Keratinocyte (primary cell): ENCODE data around the gene SLC6A8. TPM values are rescaled to one million over a fixed set of nuclear protein-coding genes. Genes with fewer than 3 reads are reported as not detected.

Experiments
- DNase-seq: peaks from one replicate; pipeline ENCODE4 v3.0.0-alpha.2; 2011; ENCODE audit warnings: low read depth, missing footprints, low spot score
- FAIRE-seq: peaks from 2 replicates; lab custom pipeline; 2011; peaks lifted over from hg19 to GRCh38; lab: Jason Lieb, UNC
- H2AFZ ChIP-seq: 2 replicates; pipeline ENCODE4 v1.6.0; 2012; ENCODE audit warnings: low read length, control low read depth, inconsistent platforms; ENCODE audit not compliant: control insufficient read depth
- H3K27ac ChIP-seq: 2 replicates; pipeline ENCODE4 v1.5.1; 2011; ENCODE audit warnings: low read length; ENCODE audit not compliant: control insufficient read depth, insufficient read depth
- H3K27me3 ChIP-seq: 3 replicates; pipeline ENCODE4 v1.6.0; 2011; ENCODE audit warnings: low read length; ENCODE audit not compliant: control insufficient read depth, insufficient read depth; ENCODE audit errors: extremely low read depth
- H3K36me3 ChIP-seq, 2 experiments: 2 replicates in 1 of 2; 3 replicates in 1 of 2; pipeline ENCODE4 v1.5.1; 2011; ENCODE audit warnings: low read length in 2 of 2, mild to moderate bottlenecking in 1 of 2; ENCODE audit not compliant: control insufficient read depth in 2 of 2, insufficient read depth in 2 of 2; ENCODE audit errors: extremely low read depth in 1 of 2
- H3K4me1 ChIP-seq: 3 replicates; pipeline ENCODE4 v1.5.1; 2011; ENCODE audit warnings: low read length; ENCODE audit not compliant: control insufficient read depth, insufficient read depth; ENCODE audit errors: extremely low read depth
- H3K4me2 ChIP-seq: 3 replicates; pipeline ENCODE4 v1.6.0; 2011; ENCODE audit warnings: low read depth, low read length; ENCODE audit not compliant: control insufficient read depth, insufficient read depth; ENCODE audit errors: extremely low read depth
- H3K4me3 ChIP-seq, 3 experiments: fragments of 200-600 bp in 1 of 3; sonication (generic) in 1 of 3; 2 replicates in 2 of 3; 3 replicates in 1 of 3; pipeline ENCODE4 v1.5.1; 2011 to 2016; ENCODE audit warnings: low read length in 3 of 3, mild to moderate bottlenecking in 3 of 3, control low read depth in 2 of 3, inconsistent platforms in 1 of 3, low read depth in 1 of 3, mixed read lengths in 1 of 3, mixed run types in 1 of 3, moderate library complexity in 1 of 3; ENCODE audit not compliant: control insufficient read depth in 2 of 3, insufficient read depth in 2 of 3; ENCODE audit errors: extremely low read depth in 1 of 3
- H3K79me2 ChIP-seq: 2 replicates; pipeline ENCODE4 v1.6.0; 2012; ENCODE audit warnings: low read length; ENCODE audit not compliant: control insufficient read depth, insufficient read depth
- H3K9ac ChIP-seq: 3 replicates; pipeline ENCODE4 v1.6.0; 2011; ENCODE audit warnings: low read length; ENCODE audit not compliant: control insufficient read depth, insufficient read depth; ENCODE audit errors: extremely low read depth
- H3K9me1 ChIP-seq: 3 replicates; pipeline ENCODE4 v1.6.0; 2011; ENCODE audit warnings: low read length; ENCODE audit not compliant: control insufficient read depth, insufficient read depth; ENCODE audit errors: extremely low read depth
- H3K9me3 ChIP-seq: 2 replicates; pipeline ENCODE4 v1.5.1; 2012; ENCODE audit warnings: low read depth, low read length; ENCODE audit not compliant: control insufficient read depth
- H4K20me1 ChIP-seq: 3 replicates; pipeline ENCODE4 v1.6.0; 2011; ENCODE audit warnings: low read length; ENCODE audit not compliant: control insufficient read depth, insufficient read depth; ENCODE audit errors: extremely low read depth
- EZH2 ChIP-seq: IDR thresholded peaks from one replicate; pipeline ENCODE4 v1.6.1; 2012; ENCODE audit warnings: inconsistent platforms, mild to moderate bottlenecking, low read length, moderate library complexity
- dilution Hi-C: fragments of 300-500 bp; cut with MboI; formaldehyde crosslinking; loops from one replicate; pipeline ENCODE4 v1.7.0; 2020; ENCODE audit warnings: low sequenced_read_pairs; ENCODE audit not compliant: extremely low pct_ligation_motif_present
- polyA plus RNA-seq, 5 experiments: library from polyadenylated mRNA; depleted of rRNA in 3 of 5; stranded (reverse) in 3 of 5; stranded (forward) in 1 of 5; unstranded in 1 of 5; fragments of >200 nt; gene quantifications; 1 replicate in 1 of 5; 2 replicates in 3 of 5; 3 replicates in 1 of 5; pipeline versions ENCODE4 v1.2.1 to v1.2.3, GENCODE V29; 2011 to 2012; ENCODE audit warnings: missing spikeins in 2 of 5, low read depth in 1 of 5, low replicate concordance in 1 of 5
- TF ChIP-seq, protein P1 (sequence below), 3 experiments: IDR thresholded peaks in 1 of 3; conservative IDR thresholded peaks in 1 of 3; optimal IDR thresholded peaks in 1 of 3; 2 replicates in 2 of 3; 3 replicates in 1 of 3; pipeline versions ENCODE3 to v1.5.1; 2011; ENCODE audit warnings: low read length in 3 of 3, mild to moderate bottlenecking in 3 of 3, moderate library complexity in 2 of 3, control low read depth in 1 of 3, inconsistent platforms in 1 of 3; ENCODE audit not compliant: insufficient read depth in 2 of 3; ENCODE audit errors: extremely low read depth in 1 of 3

Gene SLC6A8
- polyA plus RNA-seq, 1 donor (not counting 4 experiments of a cell fraction or from before 2014, with no cell fraction given), result 33.6 TPM

- no peak overlapping the region for H3K27ac ChIP-seq
- H3K4me2 ChIP-seq, result no peak overlapping the region
- H3K27me3 ChIP-seq, result no peaks in the 10 kb centered on the region
- no peak for TF ChIP-seq EZH2
- TF ChIP-seq, protein P1, sequence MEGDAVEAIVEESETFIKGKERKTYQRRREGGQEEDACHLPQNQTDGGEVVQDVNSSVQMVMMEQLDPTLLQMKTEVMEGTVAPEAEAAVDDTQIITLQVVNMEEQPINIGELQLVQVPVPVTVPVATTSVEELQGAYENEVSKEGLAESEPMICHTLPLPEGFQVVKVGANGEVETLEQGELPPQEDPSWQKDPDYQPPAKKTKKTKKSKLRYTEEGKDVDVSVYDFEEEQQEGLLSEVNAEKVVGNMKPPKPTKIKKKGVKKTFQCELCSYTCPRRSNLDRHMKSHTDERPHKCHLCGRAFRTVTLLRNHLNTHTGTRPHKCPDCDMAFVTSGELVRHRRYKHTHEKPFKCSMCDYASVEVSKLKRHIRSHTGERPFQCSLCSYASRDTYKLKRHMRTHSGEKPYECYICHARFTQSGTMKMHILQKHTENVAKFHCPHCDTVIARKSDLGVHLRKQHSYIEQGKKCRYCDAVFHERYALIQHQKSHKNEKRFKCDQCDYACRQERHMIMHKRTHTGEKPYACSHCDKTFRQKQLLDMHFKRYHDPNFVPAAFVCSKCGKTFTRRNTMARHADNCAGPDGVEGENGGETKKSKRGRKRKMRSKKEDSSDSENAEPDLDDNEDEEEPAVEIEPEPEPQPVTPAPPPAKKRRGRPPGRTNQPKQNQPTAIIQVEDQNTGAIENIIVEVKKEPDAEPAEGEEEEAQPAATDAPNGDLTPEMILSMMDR (optimal IDR thresholded peaks at IDR 0.05 in 1 of 3, IDR thresholded peaks at IDR 0.05 in 1 of 3, conservative IDR thresholded peaks at IDR 0.05 in 1 of 3; ENCODE audit: extremely low read depth in 1 of 3, insufficient read depth in 2 of 3, low read length in 3 of 3), result no peak
- peaks cover 8% of the 10 kb centered on the region for H3K4me1 ChIP-seq
- dilution Hi-C loops, result no loop called here
- H3K36me3 ChIP-seq, result no peaks in the 10 kb centered on the region
- no peaks in the 10 kb centered on the region for H4K20me1 ChIP-seq
- FAIRE-seq (no peak), DNase-seq (no peak)
- H3K9me3 ChIP-seq, result no peaks in the 10 kb centered on the region
- H3K79me2 ChIP-seq, result peaks cover 11% of the 10 kb centered on the region
- H2AFZ ChIP-seq, result no peak overlapping the region
- H3K9me1 ChIP-seq, result no peaks in the 10 kb centered on the region
- H3K4me3 ChIP-seq, result no peak overlapping the region
- no peak overlapping the region for H3K9ac ChIP-seq
These were observed 345 bp downstream of the SLC6A8 start for GRCh38 chrX:153688071-153688470.

GRCh38 chrX:153688506-153688905 is 780 bp downstream of the SLC6A8 start:
- Histone ChIP-seq H2AFZ (no peak overlapping the region), H3K4me2 (no peak overlapping the region), H3K79me2 (peaks cover 11% of the 10 kb centered on the region), H3K9me3 (no peaks in the 10 kb centered on the region), H4K20me1 (no peaks in the 10 kb centered on the region), H3K27me3 (no peaks in the 10 kb centered on the region), H3K4me1 (peaks cover 8% of the 10 kb centered on the region), H3K36me3 (no peaks in the 10 kb centered on the region), H3K9ac (peak overlapping the region; percentile 61), H3K27ac (no peak overlapping the region), H3K4me3 (peak overlapping the region in 1 of 3 experiments; percentile 48), H3K9me1 (no peaks in the 10 kb centered on the region)
- FAIRE-seq, result no peak
- DNase-seq, result no peak
- TF ChIP-seq EZH2, result no peak
- TF ChIP-seq, protein P1 (optimal IDR thresholded peaks at IDR 0.05 in 1 of 3, IDR thresholded peaks at IDR 0.05 in 1 of 3, conservative IDR thresholded peaks at IDR 0.05 in 1 of 3; ENCODE audit: extremely low read depth in 1 of 3, insufficient read depth in 2 of 3, low read length in 3 of 3), result no peak
- dilution Hi-C loops, result no loop called here
